IMR-90 (cell line): ENCODE results near the gene TRAK2. TPM values are rescaled to one million over a fixed set of nuclear protein-coding genes. Genes with fewer than 3 reads are reported as not detected.
A peak's percentile ranks its signal among the peaks of the same experiment; 100 is the strongest.

ENCODE experiments used
- ATAC-seq: fragments of 200-7000 bp; cut with Tn5 transposase; 2 replicates; pipeline ENCODE4 v1.9.1; 2020; ENCODE audit warnings: low read depth, mild to moderate bottlenecking, moderate library complexity
- BruUV-seq: library from RNA; stranded (reverse); fragments of 400-500 nt; replicated peaks from 2 replicates; lab custom pipeline; 2021; lab: Mats Ljungman, UMichigan
- CTCF ChIA-PET: fragments of 300-600 bp; formaldehyde crosslinking; extraction: SDS; loops from one replicate; lab custom pipeline; 2021; ENCODE audit warnings: antibody characterized with exemption; lab: Yijun Ruan, JAX
- POLR2A ChIA-PET: fragments of 300-600 bp; sonication (Branson Sonifier 250); formaldehyde crosslinking; loops from one replicate; lab custom pipeline; 2022; ENCODE audit warnings: antibody characterized with exemption; ENCODE audit not compliant: unreplicated experiment; lab: Charles Lee
- DNase-seq: peaks from one replicate; pipeline ENCODE4 v3.0.0; 2013
- H2AFZ ChIP-seq: replicated peaks from 2 replicates; pipeline ENCODE3; 2013; ENCODE audit warnings: low read length, mild to moderate bottlenecking; ENCODE audit not compliant: poor library complexity
- H2AK5ac ChIP-seq: 2 replicates; pipeline ENCODE4 v1.6.1; 2013; ENCODE audit warnings: low read depth, low read length, inconsistent platforms
- H2AK9ac ChIP-seq: replicated peaks from 2 replicates; pipeline ENCODE3; 2013; ENCODE audit warnings: mild to moderate bottlenecking, low read depth, low read length, moderate library complexity; ENCODE audit not compliant: poor library complexity
- H2BK120ac ChIP-seq: 2 replicates; pipeline ENCODE4 v1.6.1; 2013; ENCODE audit warnings: low read depth, low read length, inconsistent platforms
- H2BK15ac ChIP-seq: 3 replicates; pipeline ENCODE4 v1.6.1; 2013; ENCODE audit warnings: low read depth, low read length, inconsistent platforms
- H2BK20ac ChIP-seq: 2 replicates; pipeline ENCODE4 v1.6.1; 2013; ENCODE audit warnings: low read depth, mild to moderate bottlenecking, inconsistent platforms, low read length, moderate library complexity
- H2BK5ac ChIP-seq: 2 replicates; pipeline ENCODE4 v1.6.1; 2013; ENCODE audit warnings: mild to moderate bottlenecking, low read depth, low read length, inconsistent platforms; ENCODE audit not compliant: poor library complexity, severe bottlenecking
- H3K14ac ChIP-seq: replicated peaks from 2 replicates; pipeline ENCODE4 v1.6.1; 2013; ENCODE audit warnings: low read depth, low read length, inconsistent platforms
- H3K18ac ChIP-seq: 2 replicates; pipeline ENCODE4 v1.6.1; 2013; ENCODE audit warnings: low read depth, low read length, control low read depth
- H3K23ac ChIP-seq: 2 replicates; pipeline ENCODE4 v1.6.1; 2013; ENCODE audit warnings: low read depth, low read length, inconsistent platforms
- H3K27ac ChIP-seq: 2 replicates; pipeline ENCODE4 v1.5.1; 2013; ENCODE audit warnings: mild to moderate bottlenecking, control low read depth, low read length; ENCODE audit not compliant: insufficient read depth
- H3K27me3 ChIP-seq: 2 replicates; pipeline ENCODE4 v1.6.1; 2013; ENCODE audit warnings: low read length; ENCODE audit not compliant: control insufficient read depth, insufficient read depth
- H3K36me3 ChIP-seq: 2 replicates; pipeline ENCODE4 v1.6.1; 2013; ENCODE audit warnings: low read length, mixed read lengths; ENCODE audit not compliant: control insufficient read depth, insufficient read depth
- H3K4ac ChIP-seq: 2 replicates; pipeline ENCODE4 v1.6.1; 2013; ENCODE audit warnings: low read depth, low read length, inconsistent platforms
- H3K4me1 ChIP-seq: 2 replicates; pipeline ENCODE4 v1.6.1; 2013; ENCODE audit warnings: low read length, mixed read lengths; ENCODE audit not compliant: control insufficient read depth, insufficient read depth
- H3K4me2 ChIP-seq: 2 replicates; pipeline ENCODE4 v1.6.1; 2013; ENCODE audit warnings: low read depth, mild to moderate bottlenecking, control low read depth, low read length, moderate library complexity
- H3K4me3 ChIP-seq: 2 replicates; pipeline ENCODE4 v1.5.1; 2013; ENCODE audit warnings: low read depth, mild to moderate bottlenecking, control low read depth, low read length, moderate library complexity; ENCODE audit not compliant: insufficient read depth
- H3K56ac ChIP-seq: 2 replicates; pipeline ENCODE4 v1.6.1; 2013; ENCODE audit warnings: low read length, inconsistent platforms; ENCODE audit not compliant: insufficient read depth; ENCODE audit errors: extremely low read depth
- H3K79me1 ChIP-seq, 2 experiments: 2 replicates each; pipeline ENCODE4 v1.6.1; 2013; ENCODE audit warnings: low read length in 2 of 2, inconsistent platforms in 1 of 2, low read depth in 1 of 2
- H3K9ac ChIP-seq: 2 replicates; pipeline ENCODE4 v1.6.1; 2013; ENCODE audit warnings: low read depth, low read length, control low read depth
- H3K9me1 ChIP-seq: 2 replicates; pipeline ENCODE4 v1.6.1; 2013; ENCODE audit warnings: low read length, inconsistent platforms; ENCODE audit not compliant: insufficient read depth
- H3K9me3 ChIP-seq: 2 replicates; pipeline ENCODE4 v1.6.1; 2013; ENCODE audit warnings: low read length; ENCODE audit not compliant: control insufficient read depth, insufficient read depth
- H4K20me1 ChIP-seq: 2 replicates; pipeline ENCODE4 v1.6.1; 2013; ENCODE audit warnings: low read length, inconsistent platforms; ENCODE audit not compliant: insufficient read depth
- H4K5ac ChIP-seq: 2 replicates; pipeline ENCODE4 v1.6.1; 2013; ENCODE audit warnings: mild to moderate bottlenecking, low read depth, low read length, control low read depth
- H4K8ac ChIP-seq, 2 experiments: 2 replicates each; pipeline ENCODE4 v1.6.1; 2013; ENCODE audit warnings: low read depth in 2 of 2, low read length in 2 of 2, control low read depth in 1 of 2, inconsistent platforms in 1 of 2
- H4K91ac ChIP-seq: 2 replicates; pipeline ENCODE4 v1.6.1; 2013; ENCODE audit warnings: low read depth, low read length, inconsistent platforms; ENCODE audit not compliant: insufficient read depth
- CEBPB ChIP-seq: IDR thresholded peaks from 2 replicates; pipeline ENCODE4 v1.6.1; 2012; ENCODE audit warnings: low read depth, low read length, improper control_type of control experiment
- FOS ChIP-seq: fragments of 150-350 bp; IDR thresholded peaks from 2 replicates; pipeline ENCODE4 v1.6.1; 2016; ENCODE audit warnings: low read depth, low read length
- MAFK ChIP-seq: IDR thresholded peaks from 2 replicates; pipeline ENCODE4 v1.6.1; 2012; ENCODE audit warnings: low read depth, low read length, improper control_type of control experiment
- RFX5 ChIP-seq: IDR thresholded peaks from 2 replicates; pipeline ENCODE4 v1.8.0; 2012; ENCODE audit warnings: low read depth, mild to moderate bottlenecking, low read length, moderate library complexity
- USF2 ChIP-seq: fragments of 150-350 bp; IDR thresholded peaks from 2 replicates; pipeline ENCODE4 v1.6.1; 2017; ENCODE audit warnings: mild to moderate bottlenecking, antibody characterized with exemption, low read length, low read depth
- WGBS, 2 experiments: methylation state at CpG; one replicate each; pipeline versions ENCODE4 v1.1.5 to v1.1.7; 2013; ENCODE audit warnings: missing lambda C conversion rate in 2 of 2; ENCODE audit not compliant: insufficient read length in 1 of 2; ENCODE audit errors: extremely low coverage in 2 of 2; 5-methylcytosine and 5-hydroxymethylcytosine counted together
- dilution Hi-C: fragments of 300-500 bp; cut with HindIII; formaldehyde crosslinking; loops from one replicate; pipeline ENCODE4 v1.14.3; 2018; ENCODE audit warnings: low sequenced_read_pairs; ENCODE audit not compliant: unreplicated experiment
- in situ Hi-C: fragments of 300-500 bp; cut with MboI; formaldehyde crosslinking; loops from 3 replicates; pipeline ENCODE4 v1.14.3; 2019; ENCODE audit warnings: low sequenced_read_pairs, inconsistent platforms, mixed read lengths
- intact Hi-C: fragments of 100-400 bp; cut with micrococcal nuclease; formaldehyde crosslinking; loops from 2 replicates; pipeline ENCODE4 v1.10.0; 2022
- polyA plus RNA-seq, 3 experiments: library from polyadenylated mRNA; depleted of rRNA; stranded (reverse); fragments of >200 nt; gene quantifications; 2 replicates each; pipeline ENCODE4 v1.2.3, GENCODE V29; 2012; ENCODE audit warnings: low replicate concordance in 1 of 3
- total RNA-seq: library from RNA; depleted of rRNA; stranded (reverse); fragments of >200 nt; gene quantifications from 2 replicates; pipeline ENCODE4 v1.2.3, GENCODE V29; 2012

The TRAK2 gene
- total and polyA plus RNA-seq, 2 of the 4 experiments (the other 2 are of a cell fraction), result 13.1 to 65.4 TPM

- WGBS, 2 experiments, result 33% methylated on average over 2 of the region's 11 CpGs; no CpG with 5 or more reads in 1 of the 2 experiments
- ChIA-PET CTCF (no interaction called here), POLR2A (no interaction called here)
- DNase-seq (no peak), ATAC-seq (no peak; the same call in 1 of the 2 replicates)
- Histone ChIP-seq H3K4me1 (peaks cover 7% of the 10 kb centered on the region), H3K9me1 (peaks cover 2% of the 10 kb centered on the region; the same call in 1 of the 2 replicates), H4K8ac (peak overlapping the region; percentile 26 to 44; a peak in 2 of 4 replicates), H3K27me3 (no peaks in the 10 kb centered on the region), H2BK120ac (0 out of 2 replicates have a peak overlapping the region, but pooled peaks have one; percentile 7), H3K4me2 (peak overlapping the region; percentile 18), H3K36me3 (no peaks in the 10 kb centered on the region), H2BK20ac (no peak overlapping the region), H3K9ac (no peak overlapping the region), H3K4me3 (no peak overlapping the region), H3K18ac (no peak overlapping the region), H2AFZ (no peak overlapping the region), H2AK5ac (peak overlapping the region; percentile 2; the same call in 1 of the 2 replicates), H4K91ac (no peak overlapping the region), H2BK5ac (peak overlapping the region; percentile 11), H2AK9ac (no peak overlapping the region), H4K5ac (peak overlapping the region; percentile 13; the same call in 1 of the 2 replicates), H3K23ac (peak overlapping the region; percentile 13; the same call in 1 of the 2 replicates), H2BK15ac (0 out of 3 replicates have a peak overlapping the region, but pooled peaks have one; percentile 12), H3K9me3 (no peaks in the 10 kb centered on the region), H3K56ac (no peak overlapping the region), H3K79me1 (peaks cover 29 to 42% of the 10 kb centered on the region in 2 experiments), H3K27ac (peak overlapping the region; percentile 88; the same call in 1 of the 2 replicates), H4K20me1 (no peaks in the 10 kb centered on the region; the same call in 1 of the 2 replicates), H3K4ac (peak overlapping the region; percentile 22; the same call in 1 of the 2 replicates), H3K14ac (0 out of 2 replicates have a peak overlapping the region, but pooled peaks have one; percentile 10)
- no TSS peak for BruUV-seq
- in situ Hi-C loops (no loop called here), dilution Hi-C loops (no loop called here), intact Hi-C loops (no loop called here)
- no peak for TF ChIP-seq CEBPB
- no peak for TF ChIP-seq FOS
- no peak for TF ChIP-seq MAFK
- no peak for TF ChIP-seq RFX5
- no peak for TF ChIP-seq USF2
Measured at GRCh38 chr2:201433394-201433995, 17.8 kb downstream of the TRAK2 start.
